Measurements from ENCODE around the gene ZSWIM6. TPM values are rescaled to one million over a fixed set of nuclear protein-coding genes. Genes with fewer than 3 reads are reported as not detected.

The ZSWIM6 gene
- total and polyA plus RNA-seq, 11 donors: 1.9 to 14.9 (median 6.3) TPM

DNA sequence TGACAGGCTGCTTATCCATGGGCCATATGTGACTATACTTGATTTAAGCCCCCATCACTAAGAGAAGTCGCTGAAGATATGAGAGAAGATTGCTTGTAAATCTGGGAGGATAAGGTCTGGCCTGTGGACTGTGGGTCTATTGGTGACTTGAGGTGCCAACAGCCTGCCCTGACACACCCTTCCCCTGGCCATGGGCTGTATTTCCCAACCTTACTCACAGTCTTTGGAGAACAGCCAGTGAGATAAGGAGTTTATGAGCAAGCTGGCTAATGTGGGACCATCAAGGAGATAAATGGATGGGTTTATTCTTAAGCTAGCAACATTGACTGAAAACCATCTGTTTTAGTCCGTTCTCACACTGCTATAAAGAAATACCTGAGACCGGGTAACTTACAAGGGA, 231.3 kb downstream of the ZSWIM6 start:
- no peaks in the 10 kb centered on the region for H3K36me3 ChIP-seq
- no peak for DNase-seq
- WGBS, 4 donors: 84 to 92% (median 89%) methylated on average over 3 of the region's 3 CpGs
- H3K27ac ChIP-seq: no peak overlapping the region
- no peaks in the 10 kb centered on the region for H3K27me3 ChIP-seq
- TF ChIP-seq POLR2A (IDR thresholded peaks at IDR 0.05): no peak
- TF ChIP-seq, protein P1, sequence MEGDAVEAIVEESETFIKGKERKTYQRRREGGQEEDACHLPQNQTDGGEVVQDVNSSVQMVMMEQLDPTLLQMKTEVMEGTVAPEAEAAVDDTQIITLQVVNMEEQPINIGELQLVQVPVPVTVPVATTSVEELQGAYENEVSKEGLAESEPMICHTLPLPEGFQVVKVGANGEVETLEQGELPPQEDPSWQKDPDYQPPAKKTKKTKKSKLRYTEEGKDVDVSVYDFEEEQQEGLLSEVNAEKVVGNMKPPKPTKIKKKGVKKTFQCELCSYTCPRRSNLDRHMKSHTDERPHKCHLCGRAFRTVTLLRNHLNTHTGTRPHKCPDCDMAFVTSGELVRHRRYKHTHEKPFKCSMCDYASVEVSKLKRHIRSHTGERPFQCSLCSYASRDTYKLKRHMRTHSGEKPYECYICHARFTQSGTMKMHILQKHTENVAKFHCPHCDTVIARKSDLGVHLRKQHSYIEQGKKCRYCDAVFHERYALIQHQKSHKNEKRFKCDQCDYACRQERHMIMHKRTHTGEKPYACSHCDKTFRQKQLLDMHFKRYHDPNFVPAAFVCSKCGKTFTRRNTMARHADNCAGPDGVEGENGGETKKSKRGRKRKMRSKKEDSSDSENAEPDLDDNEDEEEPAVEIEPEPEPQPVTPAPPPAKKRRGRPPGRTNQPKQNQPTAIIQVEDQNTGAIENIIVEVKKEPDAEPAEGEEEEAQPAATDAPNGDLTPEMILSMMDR (IDR thresholded peaks at IDR 0.05): no peak
- H3K4me3 ChIP-seq: no peak overlapping the region
- no peaks in the 10 kb centered on the region for H3K4me1 ChIP-seq
- peak in 2 of 4 donors; percentile 34 to 66 for ATAC-seq
- intact Hi-C loops (cut with DNase I): no loop called here
- no peaks in the 10 kb centered on the region for H3K9me3 ChIP-seq

DNA sequence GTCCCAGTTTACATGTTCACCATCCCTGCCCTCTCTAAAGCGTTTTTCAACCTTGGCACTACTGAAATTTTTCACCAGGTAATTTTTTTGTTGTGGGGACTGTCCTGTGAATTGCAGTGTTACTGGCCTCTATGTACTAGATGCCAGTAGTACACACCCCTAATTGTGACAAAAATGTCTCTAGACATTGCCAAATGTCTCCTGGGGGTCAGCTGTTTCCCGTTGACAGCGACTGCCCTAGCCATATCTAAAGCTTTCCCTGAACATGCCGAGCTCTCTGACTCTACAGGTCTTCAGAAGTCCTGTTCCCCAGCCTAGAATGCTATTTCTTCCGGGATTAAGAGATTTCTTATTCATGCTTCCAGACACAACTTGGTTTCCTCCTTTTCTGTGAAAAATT, 235.3 kb downstream of the ZSWIM6 start:
- 47 to 62% (median 57%) methylated on average over 5 of the region's 5 CpGs for WGBS, 4 donors
- ATAC-seq (no peak), DNase-seq (no peak)
- intact Hi-C loops (cut with DNase I): no loop called here
- H3K4me3 ChIP-seq: no peak overlapping the region
- H3K27ac ChIP-seq: no peak overlapping the region
- H3K27me3 ChIP-seq: no peaks in the 10 kb centered on the region
- H3K4me1 ChIP-seq: peaks cover 0 to 4% (median 0%) of the 10 kb centered on the region in 12 donors
- H3K9me3 ChIP-seq: no peaks in the 10 kb centered on the region
- TF ChIP-seq POLR2A (IDR thresholded peaks at IDR 0.05): no peak
- TF ChIP-seq, protein P1 (IDR thresholded peaks at IDR 0.05): no peak
- H3K36me3 ChIP-seq: no peaks in the 10 kb centered on the region

DNA sequence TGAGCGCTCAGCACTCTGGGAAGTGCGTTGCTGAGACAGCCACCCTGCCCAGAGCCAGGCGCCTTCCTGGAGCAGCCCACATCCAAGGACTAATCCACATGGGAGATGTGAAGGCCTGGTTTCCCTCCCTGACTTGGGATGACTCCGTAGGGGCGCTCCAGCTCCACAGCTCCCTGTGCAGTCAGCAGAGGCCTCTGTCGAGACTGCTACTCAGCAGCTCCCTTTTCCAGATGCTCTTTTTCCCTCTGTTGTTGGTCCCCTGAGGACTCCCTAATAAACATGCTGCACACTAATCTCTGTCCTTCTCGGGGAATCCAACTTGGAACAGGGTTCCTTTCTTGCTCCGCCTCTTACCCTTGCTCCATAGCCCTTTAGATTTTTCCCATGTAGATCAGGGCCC, 237.3 kb downstream of the ZSWIM6 start:
- WGBS, 4 donors: 57 to 71% (median 64%) methylated on average over 6 to 8 of the region's 8 CpGs
- Histone ChIP-seq H3K4me1 (peaks cover 0 to 4% (median 0%) of the 10 kb centered on the region in 12 donors), H3K36me3 (no peaks in the 10 kb centered on the region), H3K9me3 (no peaks in the 10 kb centered on the region), H3K4me3 (no peak overlapping the region), H3K27ac (peak overlapping the region in 5 of 12 donors; percentile 17 to 57 (median 46)), H3K27me3 (no peaks in the 10 kb centered on the region)
- intact Hi-C loops (cut with DNase I): no loop called here
- TF ChIP-seq POLR2A (IDR thresholded peaks at IDR 0.05): no peak
- TF ChIP-seq, protein P1 (IDR thresholded peaks at IDR 0.05): peak in 1 of 12 donors; percentile 16
- ATAC-seq (peak; percentile 44 to 82 (median 70)), DNase-seq (peak; percentile 42 to 71 (median 52))

DNA sequence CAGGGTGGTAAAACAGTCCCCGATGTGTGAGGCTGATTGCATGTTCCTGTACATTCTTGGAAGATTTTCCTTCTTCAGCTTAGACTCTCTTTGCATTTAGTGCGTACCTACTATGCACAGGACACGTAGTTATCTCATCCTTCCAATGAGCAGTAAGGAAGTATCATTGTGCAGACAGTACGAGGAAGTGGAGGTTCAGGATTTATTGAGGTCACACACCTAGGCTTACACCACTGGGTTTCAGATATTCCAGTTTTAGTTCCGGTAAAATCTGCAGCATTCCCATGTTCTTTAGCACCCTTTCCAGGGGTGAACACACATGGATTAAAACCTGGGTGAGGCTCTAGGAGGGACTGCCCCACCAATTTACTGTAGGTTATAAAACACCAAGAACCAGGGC, 238.7 kb downstream of the ZSWIM6 start:
- TF ChIP-seq POLR2A (IDR thresholded peaks at IDR 0.05): no peak
- TF ChIP-seq, protein P1 (IDR thresholded peaks at IDR 0.05): no peak
- Histone ChIP-seq H3K27me3 (no peaks in the 10 kb centered on the region), H3K27ac (no peak overlapping the region), H3K9me3 (no peaks in the 10 kb centered on the region), H3K4me3 (no peak overlapping the region), H3K36me3 (no peaks in the 10 kb centered on the region), H3K4me1 (peaks cover 0 to 6% (median 0%) of the 10 kb centered on the region in 12 donors)
- DNase-seq (no peak), ATAC-seq (no peak)
- 92 to 97% (median 94%) methylated on average over 5 of the region's 5 CpGs for WGBS, 4 donors
- intact Hi-C loops (cut with DNase I): no loop called here

All from heart left ventricle (tissue), 16 donors.